ENCODE measurements around the gene PRR23B. TPM values are rescaled to one million over a fixed set of nuclear protein-coding genes. Genes with fewer than 3 reads are reported as not detected.

Gene PRR23B
- total RNA-seq, 4 donors from 2014 or later: not detected

- TF ChIP-seq CTCF (IDR thresholded peaks at IDR 0.05) (no peak), POLR2A (IDR thresholded peaks at IDR 0.05) (no peak)
- no peak overlapping the region for H3K4me3 ChIP-seq
- H3K9me3 ChIP-seq: peaks cover 0 to 11% (median 0%) of the 10 kb centered on the region in 3 donors
- 62 to 84% methylated on average over 4 to 22 of the region's 81 CpGs for WGBS, 2 donors
- no peaks in the 10 kb centered on the region for H3K36me3 ChIP-seq
- intact Hi-C loops (cut with DNase I): no loop called here
- no peak overlapping the region for H3K27ac ChIP-seq
- no peaks in the 10 kb centered on the region for H3K27me3 ChIP-seq
- no peaks in the 10 kb centered on the region for H3K4me1 ChIP-seq
- DNase-seq: no peak
Measured at GRCh38 chr3:139020036-139020867, 474 bp downstream of the PRR23B start.

GRCh38 chr3:139016430-139017048, 4.2 kb downstream of the PRR23B start:
- intact Hi-C loops (cut with DNase I): no loop called here
- Histone ChIP-seq H3K4me1 (no peaks in the 10 kb centered on the region), H3K27ac (no peak overlapping the region), H3K9me3 (peaks cover 0 to 11% (median 0%) of the 10 kb centered on the region in 3 donors), H3K36me3 (no peaks in the 10 kb centered on the region), H3K4me3 (no peak overlapping the region), H3K27me3 (no peaks in the 10 kb centered on the region)
- TF ChIP-seq CTCF (IDR thresholded peaks at IDR 0.05) (no peak), POLR2A (IDR thresholded peaks at IDR 0.05) (no peak)
- 49 to 69% methylated on average over 3 of the region's 3 CpGs for WGBS, 2 donors
- DNase-seq: no peak

- Histone ChIP-seq H3K27ac (no peak within 1 kb of the TSS), H3K27me3 (no peaks in the 10 kb centered on the region), H3K4me3 (no peak within 1 kb of the TSS), H3K4me1 (no peaks in the 10 kb centered on the region), H3K9me3 (peaks cover 0 to 8% (median 7%) of the 10 kb centered on the region in 3 donors), H3K36me3 (no peaks in the 10 kb centered on the region)
- 84 to 92% methylated on average over 2 to 11 of the region's 60 CpGs for WGBS, 2 donors
- DNase-seq: no peak
- intact Hi-C loops (cut with DNase I): no loop called here
- TF ChIP-seq CTCF (IDR thresholded peaks at IDR 0.05): no peak
- TF ChIP-seq POLR2A (IDR thresholded peaks at IDR 0.05): no peak
Measured at GRCh38 chr3:139006051-139006716, 14.5 kb downstream of the PRR23B start, which contains the start of gene PRR23A. PRR23A (minus strand) TSS chr3:139006268; CDS start chr3:139006268, 0 bp downstream.

- Histone ChIP-seq H3K36me3 (no peaks in the 10 kb centered on the region), H3K4me1 (no peaks in the 10 kb centered on the region), H3K9me3 (peaks cover 0 to 8% (median 7%) of the 10 kb centered on the region in 3 donors), H3K27me3 (no peaks in the 10 kb centered on the region), H3K27ac (no peak overlapping the region), H3K4me3 (no peak overlapping the region)
- DNase-seq: no peak
- 91 to 97% methylated on average over 13 to 30 of the region's 45 CpGs for WGBS, 2 donors
- intact Hi-C loops (cut with DNase I): no loop called here
- TF ChIP-seq CTCF (IDR thresholded peaks at IDR 0.05) (no peak), POLR2A (IDR thresholded peaks at IDR 0.05) (no peak)
Measured at GRCh38 chr3:139005356-139005993, 15.3 kb downstream of the PRR23B start.
